NB4 (cell line): ENCODE data around the gene RALB.

Experiments
- CTCF ChIP-seq: IDR thresholded peaks from one replicate; pipeline ENCODE4 v1.5.1; 2012; ENCODE audit warnings: low read depth, low read length
- MAX ChIP-seq: IDR thresholded peaks from 2 replicates; pipeline ENCODE4 v1.6.1; 2011; ENCODE audit warnings: low read depth, low read length
- MYC ChIP-seq: IDR thresholded peaks from 2 replicates; pipeline ENCODE4 v1.6.1; 2011; ENCODE audit warnings: low read depth, low read length
- POLR2A ChIP-seq: IDR thresholded peaks from 2 replicates; pipeline ENCODE4 v1.6.1; 2011; ENCODE audit warnings: mild to moderate bottlenecking; ENCODE audit not compliant: insufficient read length; ENCODE audit errors: extremely low read depth

- TF ChIP-seq CTCF (no peak), POLR2A (no peak), MAX (no peak), MYC (no peak)
Measured at GRCh38 chr2:120300385-120300784, 47.7 kb downstream of the RALB start.
